HepG2 (cell line): Measurements from ENCODE around the gene PEF1.

Experiments used
- FUBP1 ChIP-seq: sonication (generic); formaldehyde crosslinking; IDR thresholded peaks from 2 replicates; pipeline ENCODE4 v1.5.1; 2020; ENCODE audit warnings: missing genetic modification reagents, mild to moderate bottlenecking, borderline replicate concordance
- SP2 ChIP-seq: sonication (generic); formaldehyde crosslinking; IDR thresholded peaks from 2 replicates; pipeline ENCODE4 v1.5.1; 2020; ENCODE audit warnings: mild to moderate bottlenecking, missing genetic modification reagents

GRCh38 chr1:31659889-31660288 is 15.2 kb upstream of the PEF1 start:
- no peak for TF ChIP-seq SP2 (CRISPR knock-in tag)
- no peak for TF ChIP-seq FUBP1 (CRISPR knock-in tag)
